GM18511 (cell line): ENCODE results near the gene RAPGEF5.
A peak's percentile ranks its signal among the peaks of the same experiment; 100 is the strongest.

Experiments
- ATAC-seq: cut with Tn5 transposase; IDR thresholded peaks from one replicate; pipeline ENCODE4 v1.9.1; 2021; ENCODE audit warnings: mild to moderate bottlenecking, moderate library complexity; ENCODE audit not compliant: unreplicated experiment

RAPGEF5 gene

GRCh38 chr7:22168129-22168634, 188.8 kb downstream of the RAPGEF5 start:
- ATAC-seq, result no peak

GRCh38 chr7:22167482-22167881, 189.5 kb downstream of the RAPGEF5 start:
- no peak for ATAC-seq

DNA sequence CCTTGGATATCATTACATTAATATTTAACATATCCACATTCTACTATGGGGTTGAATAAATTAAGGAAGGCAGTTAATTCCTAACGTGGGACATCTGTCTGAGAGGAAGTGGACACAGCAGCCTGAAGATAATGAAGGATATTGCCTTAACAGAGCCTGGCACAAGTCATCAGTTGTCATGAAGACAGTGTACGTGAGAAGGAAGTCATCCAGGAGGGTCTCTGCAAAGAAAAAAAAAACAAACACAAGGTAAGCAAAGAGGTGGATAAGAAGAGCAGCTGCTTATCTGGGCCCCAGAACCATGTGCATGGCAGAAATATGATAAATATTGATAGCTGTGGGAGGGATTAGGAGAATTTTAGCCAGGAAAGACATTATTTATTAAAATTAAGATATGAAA, 190.0 kb downstream of the RAPGEF5 start:
- ATAC-seq, result no peak

- no peak for ATAC-seq
Measured at GRCh38 chr7:22159341-22159740, 197.6 kb downstream of the RAPGEF5 start.

- no peak for ATAC-seq
Measured at GRCh38 chr7:22157552-22157951, 199.4 kb downstream of the RAPGEF5 start.

- no peak for ATAC-seq
Measured at GRCh38 chr7:22156205-22156604, 200.7 kb downstream of the RAPGEF5 start.

DNA sequence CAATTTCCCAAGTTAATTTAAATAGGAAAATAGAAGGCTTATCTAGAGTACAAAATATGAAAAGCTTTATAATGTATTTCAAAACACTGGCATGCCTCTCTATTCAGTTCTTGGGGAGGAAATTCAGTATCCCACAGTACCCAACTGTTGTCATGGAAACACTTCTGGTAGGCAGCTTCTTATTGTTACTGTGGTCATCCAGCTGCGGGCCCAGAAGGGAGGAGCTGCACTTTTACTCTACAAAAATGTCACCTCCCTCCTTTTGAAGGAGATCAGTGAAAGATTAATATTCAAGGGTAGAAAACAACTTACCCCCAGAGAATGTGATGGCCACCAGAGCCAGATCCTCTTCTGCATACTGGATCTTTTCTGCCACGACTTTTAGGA, 202.8 kb downstream of the RAPGEF5 start:
- ATAC-seq, result no peak

- no peak for ATAC-seq
Measured at GRCh38 chr7:22153432-22154142, 203.4 kb downstream of the RAPGEF5 start.

GRCh38 chr7:22152690-22153089, 204.3 kb downstream of the RAPGEF5 start:
- no peak for ATAC-seq

DNA sequence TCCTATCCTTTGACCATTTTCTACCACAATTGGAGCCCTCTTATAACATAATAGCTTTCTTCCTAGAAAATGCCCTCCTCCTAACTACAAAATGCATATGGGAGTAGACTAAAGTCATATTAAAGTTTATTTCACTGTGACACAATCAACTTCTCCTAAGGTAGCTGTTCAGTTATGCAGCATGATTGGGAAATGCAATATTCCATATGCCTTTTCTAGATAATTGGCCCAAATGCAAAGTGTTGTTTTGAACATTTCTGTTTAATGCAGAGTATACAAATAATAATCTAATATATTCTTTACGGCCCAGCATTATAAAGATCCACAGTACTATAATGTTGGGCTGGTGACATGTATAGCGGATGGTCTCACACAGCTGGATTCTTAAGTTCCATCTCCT, 205.1 kb downstream of the RAPGEF5 start:
- no peak for ATAC-seq

- no peak for ATAC-seq
Measured at GRCh38 chr7:22150221-22150620, 206.7 kb downstream of the RAPGEF5 start.

- no peak for ATAC-seq
Measured at GRCh38 chr7:22147868-22148267, 209.1 kb downstream of the RAPGEF5 start.

GRCh38 chr7:22146961-22147512, 209.9 kb downstream of the RAPGEF5 start:
- peak; percentile 87 for ATAC-seq

GRCh38 chr7:22144950-22145349, 212.0 kb downstream of the RAPGEF5 start:
- ATAC-seq, result no peak

DNA sequence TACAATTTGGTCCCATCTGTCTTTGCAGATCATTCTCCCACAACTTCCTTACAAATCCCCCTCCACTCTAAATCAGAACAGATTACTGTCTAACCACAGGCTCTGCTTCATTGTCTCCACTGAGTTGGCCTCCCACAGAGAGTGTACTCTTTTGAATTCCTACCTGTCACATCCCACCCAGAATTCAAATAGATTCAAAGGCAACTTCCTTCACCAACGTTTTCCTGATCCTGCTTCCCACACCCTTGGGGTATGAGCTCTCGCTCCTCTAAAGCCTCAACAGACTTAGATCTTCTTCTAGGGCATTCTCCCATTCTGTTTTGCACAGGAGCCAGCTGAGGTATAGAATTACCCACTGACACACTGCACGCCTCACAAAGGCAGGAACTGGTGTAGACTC, 213.5 kb downstream of the RAPGEF5 start:
- no peak for ATAC-seq

DNA sequence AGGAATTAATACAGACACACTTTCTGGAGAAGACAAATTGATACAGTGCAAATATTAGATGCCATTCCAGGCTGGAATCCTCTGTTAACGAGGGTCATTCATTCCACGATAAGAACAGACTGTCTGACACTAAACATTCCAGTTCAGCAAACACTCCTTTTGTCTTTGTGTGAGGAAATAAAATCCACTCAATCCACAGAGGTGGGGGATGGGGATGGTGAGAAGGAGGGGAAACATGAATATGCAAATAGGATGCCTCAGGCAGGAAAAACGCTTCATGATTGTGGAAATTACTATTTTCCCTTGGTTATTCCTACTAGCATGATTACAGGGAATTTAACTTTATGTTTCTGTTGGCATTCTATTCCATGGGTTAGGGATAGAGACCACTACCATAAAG, 214.4 kb downstream of the RAPGEF5 start:
- ATAC-seq, result no peak

DNA sequence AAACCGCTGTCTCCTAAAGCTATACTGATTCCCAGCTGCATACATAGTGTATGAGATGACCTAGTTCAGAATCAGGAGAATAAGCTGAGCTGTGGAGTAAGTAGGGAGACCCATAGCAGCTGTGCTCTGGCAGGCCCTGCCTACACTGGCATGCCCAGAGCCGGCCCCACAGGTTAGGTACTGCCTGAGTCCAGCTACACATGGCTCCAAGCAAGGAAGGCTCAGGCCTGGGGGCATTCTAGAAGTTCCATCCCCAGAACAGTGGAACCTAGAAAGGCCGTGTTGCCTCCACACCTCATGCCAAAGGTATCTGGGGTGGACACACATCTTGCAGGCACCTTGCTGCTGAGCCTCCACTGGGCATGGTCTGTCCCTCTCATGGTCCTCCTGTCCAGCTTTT, 215.6 kb downstream of the RAPGEF5 start:
- ATAC-seq, result no peak

DNA sequence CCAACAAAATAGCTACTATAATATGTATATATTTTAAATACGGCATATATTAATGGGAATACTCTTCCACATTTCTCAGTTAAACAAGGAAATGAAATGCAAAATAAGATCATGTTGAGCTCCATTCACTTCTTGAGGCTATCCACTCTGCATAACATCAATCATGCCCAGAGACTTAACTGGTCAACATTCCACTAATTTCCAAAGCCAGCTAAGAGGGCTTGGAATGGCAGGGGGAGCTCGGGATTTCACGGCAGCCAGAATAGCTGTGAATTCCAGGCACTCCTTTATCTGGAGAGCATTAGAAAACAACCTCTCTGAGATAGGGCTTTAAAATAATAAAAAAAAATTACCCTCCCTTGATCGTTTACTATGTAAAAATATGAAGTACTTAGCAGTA, 216.4 kb downstream of the RAPGEF5 start:
- no peak for ATAC-seq

- no peak for ATAC-seq
Measured at GRCh38 chr7:22138886-22139285, 218.1 kb downstream of the RAPGEF5 start.

DNA sequence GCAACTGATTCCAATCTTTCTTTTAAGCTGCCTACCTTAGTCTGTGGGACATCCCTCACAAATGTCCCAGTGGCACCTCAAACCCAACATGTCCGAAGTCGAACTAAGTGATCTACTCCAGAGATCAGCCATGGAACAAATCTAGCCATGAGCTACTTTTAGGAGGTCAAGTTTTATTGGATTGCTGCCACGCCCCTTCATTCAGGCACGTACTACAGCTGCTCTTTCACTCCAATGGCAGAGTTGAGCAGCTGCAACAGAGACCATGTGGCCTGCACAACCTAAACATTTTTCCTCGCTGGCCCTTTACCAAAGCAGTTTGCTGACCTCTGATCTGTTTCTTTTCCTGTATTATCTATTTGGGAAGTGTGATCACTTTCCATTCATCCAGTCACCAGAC, 218.8 kb downstream of the RAPGEF5 start:
- no peak for ATAC-seq

DNA sequence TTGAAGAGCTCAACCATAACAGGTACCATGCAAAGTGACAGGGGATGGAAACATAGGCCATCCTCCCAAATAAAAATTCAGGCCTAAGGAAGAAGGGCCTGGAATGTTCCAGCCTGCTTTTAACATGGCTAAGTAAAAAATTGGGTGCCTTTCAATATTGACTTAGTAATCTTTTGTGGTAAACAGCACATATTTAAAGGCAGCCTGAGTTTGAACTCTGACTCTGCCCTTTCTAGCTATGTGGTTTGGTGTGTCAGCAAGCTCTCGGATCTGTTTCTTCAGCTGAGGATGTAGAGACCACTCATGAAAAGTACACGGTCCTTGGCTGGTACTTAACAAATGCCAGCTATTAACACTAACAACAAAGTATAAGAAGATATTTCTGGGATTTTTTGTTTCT, 219.5 kb downstream of the RAPGEF5 start:
- ATAC-seq, result no peak

GRCh38 chr7:22137026-22137425, 219.9 kb downstream of the RAPGEF5 start:
- ATAC-seq, result no peak
